H1 (cell line): ENCODE results near the gene PTCH2. TPM values are rescaled to one million over a fixed set of nuclear protein-coding genes. Genes with fewer than 3 reads are reported as not detected.

Experiments
- CTCF ChIA-PET: fragments of 300-600 bp; sonication (Branson Sonifier 250); formaldehyde crosslinking; loops from one replicate; lab custom pipeline; 2021; ENCODE audit not compliant: partially characterized antibody; lab: Charles Lee
- POLR2A ChIA-PET: fragments of 300-600 bp; sonication (Branson Sonifier 250); formaldehyde crosslinking; loops from one replicate; lab custom pipeline; 2021; ENCODE audit warnings: inconsistent platforms; ENCODE audit not compliant: partially characterized antibody; lab: Charles Lee
- DNase-seq, 2 experiments: peaks; one replicate each; pipeline versions ENCODE4 v3.0.0 to v3.0.0-alpha.2; 2010 to 2022; ENCODE audit warnings: low spot score in 2 of 2, low read depth in 1 of 2, mixed read lengths in 1 of 2
- FAIRE-seq: peaks from 2 replicates; lab custom pipeline; 2011; peaks lifted over from hg19 to GRCh38; lab: Jason Lieb, UNC
- H2AFZ ChIP-seq: 2 replicates; pipeline ENCODE4 v1.8.1; 2012; ENCODE audit warnings: low read length, inconsistent platforms
- H2AK5ac ChIP-seq: 2 replicates; pipeline ENCODE4 v1.6.1; 2013; ENCODE audit warnings: low read depth, low read length
- H2BK120ac ChIP-seq: replicated peaks from 2 replicates; pipeline ENCODE3; 2013; ENCODE audit warnings: low read depth, low read length, inconsistent platforms
- H2BK12ac ChIP-seq: 2 replicates; pipeline ENCODE4 v1.6.1; 2013; ENCODE audit warnings: low read depth, low read length
- H2BK15ac ChIP-seq: 2 replicates; pipeline ENCODE4 v1.6.1; 2013; ENCODE audit warnings: low read length
- H2BK20ac ChIP-seq: 2 replicates; pipeline ENCODE4 v1.6.1; 2013; ENCODE audit warnings: low read length
- H2BK5ac ChIP-seq: 2 replicates; pipeline ENCODE4 v1.6.1; 2013; ENCODE audit warnings: low read depth, low read length
- H3K14ac ChIP-seq: 2 replicates; pipeline ENCODE4 v1.6.1; 2013; ENCODE audit warnings: inconsistent platforms; ENCODE audit not compliant: insufficient read length
- H3K18ac ChIP-seq: 2 replicates; pipeline ENCODE4 v1.6.1; 2013; ENCODE audit warnings: low read length; ENCODE audit errors: extremely low read depth
- H3K23ac ChIP-seq: 2 replicates; pipeline ENCODE4 v1.6.1; 2013; ENCODE audit warnings: inconsistent platforms; ENCODE audit not compliant: insufficient read length
- H3K23me2 ChIP-seq: 2 replicates; pipeline ENCODE4 v1.6.1; 2013; ENCODE audit warnings: low read depth, low read length
- H3K27ac ChIP-seq: 2 replicates; pipeline ENCODE4 v1.6.1; 2011; ENCODE audit warnings: low read depth, low read length, inconsistent platforms
- H3K27me3 ChIP-seq, 4 experiments: replicated peaks in 1 of 4; 1 replicate in 1 of 4; 2 replicates in 3 of 4; pipeline versions ENCODE4 v1.6.1 to v1.8.1; 2011 to 2013; ENCODE audit warnings: low read length in 3 of 4, mild to moderate bottlenecking in 3 of 4, inconsistent platforms in 2 of 4, mixed read lengths in 2 of 4, moderate library complexity in 1 of 4; ENCODE audit not compliant: control insufficient read depth in 3 of 4, insufficient read depth in 3 of 4; ENCODE audit errors: extremely low read depth in 1 of 4
- H3K36me3 ChIP-seq, 4 experiments: 2 replicates each; pipeline versions ENCODE4 v1.6.1 to v1.8.1; 2011 to 2013; ENCODE audit warnings: mild to moderate bottlenecking in 4 of 4, low read length in 3 of 4, moderate library complexity in 2 of 4, control low read depth in 1 of 4, inconsistent platforms in 1 of 4; ENCODE audit not compliant: insufficient read depth in 4 of 4, control insufficient read depth in 2 of 4
- H3K4ac ChIP-seq: replicated peaks from 2 replicates; pipeline ENCODE3; 2013; ENCODE audit warnings: low read length, low read depth, mixed read lengths, inconsistent platforms; ENCODE audit not compliant: insufficient read length
- H3K4me1 ChIP-seq, 4 experiments: replicated peaks in 1 of 4; 1 replicate in 1 of 4; 2 replicates in 3 of 4; pipeline versions ENCODE4 v1.6.1 to v1.8.1; 2011 to 2013; ENCODE audit warnings: low read length in 3 of 4, inconsistent platforms in 2 of 4, mixed read lengths in 1 of 4; ENCODE audit not compliant: insufficient read depth in 4 of 4, control insufficient read depth in 3 of 4
- H3K4me2 ChIP-seq, 2 experiments: 2 replicates each; pipeline versions ENCODE4 v1.6.1 to v1.8.1; 2011 to 2013; ENCODE audit warnings: low read depth in 2 of 2, low read length in 2 of 2, control low read depth in 1 of 2, inconsistent platforms in 1 of 2, mild to moderate bottlenecking in 1 of 2; ENCODE audit not compliant: insufficient read depth in 1 of 2
- H3K4me3 ChIP-seq, 4 experiments: fragments of 200-600, 300-600 bp in 1 of 4; sonication (generic), shearing (Covaris generic), sonication (Bioruptor Twin) in 1 of 4; 2 replicates each; pipeline versions ENCODE4 v1.5.1 to v1.8.1; 2011 to 2016; ENCODE audit warnings: low read length in 4 of 4, low read depth in 3 of 4, control low read depth in 2 of 4, inconsistent platforms in 2 of 4, mild to moderate bottlenecking in 2 of 4, mixed read lengths in 1 of 4, moderate library complexity in 1 of 4; ENCODE audit not compliant: insufficient read depth in 2 of 4; ENCODE audit errors: extremely low read depth in 1 of 4
- H3K56ac ChIP-seq: replicated peaks from 2 replicates; pipeline ENCODE3; 2013; ENCODE audit warnings: low read depth, mild to moderate bottlenecking, mixed read lengths, low read length, inconsistent platforms; ENCODE audit not compliant: insufficient read length
- H3K79me1 ChIP-seq: 2 replicates; pipeline ENCODE4 v1.6.1; 2013; ENCODE audit warnings: low read depth, low read length, control low read depth
- H3K79me2 ChIP-seq, 2 experiments: 2 replicates each; pipeline versions ENCODE4 v1.6.1 to v1.8.1; 2012 to 2013; ENCODE audit warnings: low read length in 2 of 2, mild to moderate bottlenecking in 2 of 2, inconsistent platforms in 1 of 2; ENCODE audit not compliant: insufficient read depth in 2 of 2, control insufficient read depth in 1 of 2
- H3K9ac ChIP-seq, 4 experiments: replicated peaks in 1 of 4; 1 replicate in 1 of 4; 2 replicates in 3 of 4; pipeline versions ENCODE4 v1.6.1 to v1.8.1; 2011 to 2013; ENCODE audit warnings: low read depth in 3 of 4, low read length in 3 of 4, control low read depth in 2 of 4, mild to moderate bottlenecking in 2 of 4, moderate library complexity in 2 of 4, inconsistent platforms in 1 of 4; ENCODE audit errors: extremely low read depth in 1 of 4
- H3K9me3 ChIP-seq, 2 experiments: 2 replicates each; pipeline versions ENCODE4 v1.6.1 to v1.8.1; 2012 to 2013; ENCODE audit warnings: mild to moderate bottlenecking in 2 of 2, moderate library complexity in 2 of 2, control low read depth in 1 of 2, inconsistent platforms in 1 of 2, low read depth in 1 of 2, low read length in 1 of 2, mixed read lengths in 1 of 2; ENCODE audit not compliant: insufficient read depth in 2 of 2
- H4K20me1 ChIP-seq, 2 experiments: replicated peaks in 1 of 2; 2 replicates each; pipeline versions ENCODE3 to v1.8.1; 2011 to 2013; ENCODE audit warnings: inconsistent platforms in 2 of 2, low read length in 2 of 2, mild to moderate bottlenecking in 1 of 2; ENCODE audit not compliant: insufficient read depth in 2 of 2, control insufficient read depth in 1 of 2
- H4K5ac ChIP-seq: 2 replicates; pipeline ENCODE4 v1.6.1; 2013; ENCODE audit warnings: low read length, low read depth, mixed read lengths, inconsistent platforms; ENCODE audit not compliant: insufficient read length
- H4K8ac ChIP-seq: 2 replicates; pipeline ENCODE4 v1.8.0; 2013; ENCODE audit warnings: mild to moderate bottlenecking, moderate library complexity, low read length, inconsistent platforms; ENCODE audit not compliant: insufficient read depth; ENCODE audit errors: extremely low read depth
- H4K91ac ChIP-seq: replicated peaks from 2 replicates; pipeline ENCODE3; 2013; ENCODE audit warnings: low read length, mixed read lengths, inconsistent platforms; ENCODE audit not compliant: insufficient read length
- BACH1 ChIP-seq: IDR thresholded peaks from 2 replicates; pipeline ENCODE4 v1.6.1; 2012; ENCODE audit warnings: low read length, improper control_type of control experiment
- KDM4A ChIP-seq: IDR thresholded peaks from one replicate; pipeline ENCODE4 v1.7.1; 2012; ENCODE audit warnings: low read depth, mild to moderate bottlenecking, moderate library complexity, low read length, inconsistent platforms; ENCODE audit not compliant: severe bottlenecking
- SRF ChIP-seq: IDR thresholded peaks from 2 replicates; pipeline ENCODE4 v1.6.1; 2011; ENCODE audit warnings: mild to moderate bottlenecking, low read depth, low read length, moderate library complexity
- WGBS, 2 experiments: shearing (Covaris generic) in 1 of 2; methylation state at CpG; one replicate each; pipeline versions ENCODE4 v1.1.6 to v1.1.7; 2013 to 2015; ENCODE audit warnings: low lambda C conversion rate in 2 of 2, mixed read lengths in 2 of 2, inconsistent platforms in 1 of 2, low coverage in 1 of 2, missing lambda C conversion rate in 1 of 2; ENCODE audit not compliant: insufficient replicate concordance in 2 of 2, insufficient coverage in 1 of 2, insufficient read length in 1 of 2; ENCODE audit errors: extremely low coverage in 1 of 2, missing lambda C conversion rate in 1 of 2; 5-methylcytosine and 5-hydroxymethylcytosine counted together
- polyA plus RNA-seq, 7 experiments: library from polyadenylated mRNA; depleted of rRNA in 3 of 7; stranded (reverse) in 5 of 7; unstranded in 2 of 7; fragments of >200 nt in 5 of 7; fragments of 200-250 nt in 2 of 7; gene quantifications; 1 replicate in 5 of 7; 2 replicates in 1 of 7; 4 replicates in 1 of 7; pipeline versions ENCODE4 v1.2.1 to v1.2.3, GENCODE V29; 2011 to 2013; ENCODE audit warnings: missing spikeins in 2 of 7, mixed read lengths in 2 of 7
- total RNA-seq: library from RNA; stranded (reverse); fragmentation: NEBNext Ultra II Directional; extraction: Animal tissue kit (Norgen Biotek cat#: 25700); gene quantifications from 2 replicates; pipeline ENCODE4 v1.2.1, GENCODE V29; 2021
- TF ChIP-seq, protein P1 (sequence below): IDR thresholded peaks from 2 replicates; pipeline ENCODE4 v1.6.1; 2012; ENCODE audit warnings: inconsistent platforms
- TF ChIP-seq, protein P2 (sequence below): IDR thresholded peaks from 2 replicates; pipeline ENCODE4 v1.6.1; 2012; ENCODE audit warnings: inconsistent platforms

The PTCH2 gene
- total and polyA plus RNA-seq, 2 of the 8 experiments (the other 6 are each of a cell fraction or from before 2014, with no cell fraction given) = 0.35 to 1.2 TPM

DNA sequence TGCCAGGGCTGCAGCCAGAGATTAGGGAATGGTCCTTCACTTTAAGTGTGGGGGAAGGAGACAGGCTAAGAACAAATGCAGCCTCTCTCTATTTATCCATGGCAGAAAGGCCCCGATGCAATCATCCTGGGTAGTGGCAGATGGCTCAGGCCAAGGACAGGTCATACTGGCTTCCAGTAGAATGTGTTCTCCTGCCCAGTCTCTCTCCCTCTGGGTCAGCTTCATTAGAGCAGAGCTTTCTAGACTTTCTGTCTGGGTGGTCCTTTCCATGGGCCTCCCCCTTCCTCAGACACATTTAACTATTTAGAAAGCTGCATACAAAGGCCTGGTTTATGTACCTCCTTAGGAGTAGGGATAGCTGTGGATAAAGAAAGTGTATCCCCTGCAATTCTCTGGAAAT, 4.8 kb upstream of the PTCH2 start:
- Histone ChIP-seq H2BK20ac (no peak overlapping the region), H3K4me3 (no peak overlapping the region), H2BK5ac (no peak overlapping the region), H3K23me2 (peaks cover 2% of the 10 kb centered on the region; the same call in 1 of the 2 replicates), H3K79me2 (no peaks in the 10 kb centered on the region), H2AK5ac (no peak overlapping the region), H3K56ac (no peak overlapping the region), H3K14ac (no peak overlapping the region), H4K91ac (no peak overlapping the region), H3K27ac (no peak overlapping the region), H3K4me2 (no peak overlapping the region), H3K36me3 (no peaks in the 10 kb centered on the region), H3K9ac (no peak overlapping the region), H3K4me1 (no peaks in the 10 kb centered on the region), H2AFZ (no peak overlapping the region), H3K4ac (no peak overlapping the region), H3K9me3 (no peaks in the 10 kb centered on the region), H3K18ac (no peak overlapping the region), H2BK15ac (no peak overlapping the region), H2BK12ac (no peak overlapping the region), H3K27me3 (peaks cover 0 to under 1% (median under 1%) of the 10 kb centered on the region in 4 experiments; a peak in 1 of 7 replicates), H3K23ac (no peak overlapping the region), H3K79me1 (no peaks in the 10 kb centered on the region), H4K5ac (no peak overlapping the region), H2BK120ac (no peak overlapping the region), H4K8ac (no peak overlapping the region), H4K20me1 (no peaks in the 10 kb centered on the region)
- ChIA-PET CTCF (interaction anchor here (0.6 to 1.9 kb wide), 6 partner anchors 11 to 946 kb away, joined by 3 to 6 read pairs (median 3); partner anchors contain the start of genes PLK3 and RNU5D-1), POLR2A (interaction anchor here (0.8 to 1.8 kb wide), 3 partner anchors 27 to 40 kb away, joined by 3 to 7 read pairs (median 4); partner anchors contain the start of gene BTBD19)
- no peak for DNase-seq
- 100% methylated on average over 1 of the region's 1 CpG; no CpG with 5 or more reads in 1 of the 2 experiments for WGBS, 2 experiments
- FAIRE-seq = no peak
- TF ChIP-seq KDM4A (no peak), BACH1 (no peak), SRF (no peak)
- TF ChIP-seq, protein P1, sequence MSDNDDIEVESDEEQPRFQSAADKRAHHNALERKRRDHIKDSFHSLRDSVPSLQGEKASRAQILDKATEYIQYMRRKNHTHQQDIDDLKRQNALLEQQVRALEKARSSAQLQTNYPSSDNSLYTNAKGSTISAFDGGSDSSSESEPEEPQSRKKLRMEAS = no peak
- TF ChIP-seq, protein P2, sequence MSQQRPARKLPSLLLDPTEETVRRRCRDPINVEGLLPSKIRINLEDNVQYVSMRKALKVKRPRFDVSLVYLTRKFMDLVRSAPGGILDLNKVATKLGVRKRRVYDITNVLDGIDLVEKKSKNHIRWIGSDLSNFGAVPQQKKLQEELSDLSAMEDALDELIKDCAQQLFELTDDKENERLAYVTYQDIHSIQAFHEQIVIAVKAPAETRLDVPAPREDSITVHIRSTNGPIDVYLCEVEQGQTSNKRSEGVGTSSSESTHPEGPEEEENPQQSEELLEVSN = no peak
